Peyer's patch (tissue), 4 donors: ENCODE results near the gene NCOA3. TPM values are rescaled to one million over a fixed set of nuclear protein-coding genes. Genes with fewer than 3 reads are reported as not detected.

Experiments used
- DNase-seq, 3 donors: peaks; one replicate each; pipeline ENCODE4 v3.0.0-alpha.2; 2017 to 2019
- H3K27ac ChIP-seq, 4 donors: fragments of 200-600 bp; sonication (generic); one replicate each; pipeline ENCODE4 v1.5.1; 2016 to 2019
- H3K27me3 ChIP-seq, 2 donors: fragments of 200-600 bp; sonication (generic); one replicate each; pipeline ENCODE4 v1.5.1; 2019
- H3K36me3 ChIP-seq, 3 donors: fragments of 200-600 bp; sonication (generic); one replicate each; pipeline ENCODE4 v1.5.1; 2016 to 2019
- H3K4me1 ChIP-seq, 4 donors: fragments of 200-600 bp; sonication (generic); one replicate each; pipeline ENCODE4 v1.5.1; 2016 to 2019
- H3K4me3 ChIP-seq, 4 donors: fragments of 200-600 bp; sonication (generic); 1 replicate in 3 of 4; 2 replicates in 1 of 4; pipeline ENCODE4 v1.5.1; 2016 to 2019; ENCODE audit warnings: mild to moderate bottlenecking in 1 of 4
- H3K9me3 ChIP-seq, 4 donors: fragments of 200-600 bp; sonication (generic); one replicate each; pipeline ENCODE4 v1.5.1; 2016 to 2019; ENCODE audit warnings: mild to moderate bottlenecking in 1 of 4
- CTCF ChIP-seq, 6 experiments: fragments of 450-650 bp in 4 of 6; fragments of 200-600 bp in 2 of 6; sonication (generic) in 1 of 6; IDR thresholded peaks; one replicate each; pipeline ENCODE4 v1.5.1; 2017 to 2019; ENCODE audit warnings: antibody characterized with exemption in 6 of 6, mild to moderate bottlenecking in 3 of 6, moderate library complexity in 1 of 6
- POLR2A ChIP-seq, 2 donors: fragments of 450-650 bp; IDR thresholded peaks; one replicate each; pipeline ENCODE4 v1.5.1; 2017; ENCODE audit warnings: antibody characterized with exemption in 2 of 2, mild to moderate bottlenecking in 2 of 2, moderate library complexity in 2 of 2
- total RNA-seq, 4 donors: library from RNA; depleted of rRNA; stranded (reverse); fragments of >200 nt; gene quantifications; one replicate each; pipeline ENCODE4 v1.1.0, GENCODE V29; 2016

The NCOA3 gene
- total RNA-seq, 4 donors from 2014 or later: 17.9 to 99.9 (median 26.6) TPM

- no peak overlapping the region for H3K27ac ChIP-seq
- peaks cover 0 to 8% (median 0%) of the 10 kb centered on the region in 3 donors for H3K36me3 ChIP-seq
- H3K4me3 ChIP-seq: no peak overlapping the region
- peaks cover 0 to 9% (median 0%) of the 10 kb centered on the region in 4 donors for H3K9me3 ChIP-seq
- no peaks in the 10 kb centered on the region for H3K27me3 ChIP-seq
- TF ChIP-seq CTCF (IDR thresholded peaks at IDR 0.05): no peak
- no peak for TF ChIP-seq POLR2A (IDR thresholded peaks at IDR 0.05)
- H3K4me1 ChIP-seq: no peaks in the 10 kb centered on the region
- DNase-seq: no peak
These were observed 192.5 kb downstream of the NCOA3 start for GRCh38 chr20:47694021-47694818.

- Histone ChIP-seq H3K27me3 (no peaks in the 10 kb centered on the region), H3K27ac (no peak overlapping the region), H3K4me1 (no peaks in the 10 kb centered on the region), H3K9me3 (peaks cover 0 to 7% (median 0%) of the 10 kb centered on the region in 4 donors), H3K36me3 (peaks cover 0 to 5% (median 0%) of the 10 kb centered on the region in 3 donors), H3K4me3 (no peak overlapping the region)
- TF ChIP-seq CTCF (IDR thresholded peaks at IDR 0.05) (no peak), POLR2A (IDR thresholded peaks at IDR 0.05) (no peak)
- no peak for DNase-seq
These were observed 195.2 kb downstream of the NCOA3 start for GRCh38 chr20:47696856-47697255.

- Histone ChIP-seq H3K4me3 (no peak overlapping the region), H3K27ac (no peak overlapping the region), H3K9me3 (no peaks in the 10 kb centered on the region), H3K27me3 (no peaks in the 10 kb centered on the region), H3K4me1 (no peaks in the 10 kb centered on the region), H3K36me3 (peaks cover 0 to 5% (median 0%) of the 10 kb centered on the region in 3 donors)
- no peak for DNase-seq
- no peak for TF ChIP-seq POLR2A (IDR thresholded peaks at IDR 0.05)
- TF ChIP-seq CTCF (IDR thresholded peaks at IDR 0.05): no peak
These were observed 196.5 kb downstream of the NCOA3 start for GRCh38 chr20:47698142-47698541.

- Histone ChIP-seq H3K36me3 (peaks cover 0 to 5% (median 0%) of the 10 kb centered on the region in 3 donors), H3K27ac (no peak overlapping the region), H3K27me3 (no peaks in the 10 kb centered on the region), H3K4me1 (no peaks in the 10 kb centered on the region), H3K4me3 (no peak overlapping the region), H3K9me3 (no peaks in the 10 kb centered on the region)
- no peak for DNase-seq
- TF ChIP-seq POLR2A (IDR thresholded peaks at IDR 0.05): no peak
- no peak for TF ChIP-seq CTCF (IDR thresholded peaks at IDR 0.05)
These were observed 198.1 kb downstream of the NCOA3 start for GRCh38 chr20:47699818-47700217.

- Histone ChIP-seq H3K27me3 (no peaks in the 10 kb centered on the region), H3K27ac (no peak overlapping the region), H3K9me3 (no peaks in the 10 kb centered on the region), H3K4me1 (no peaks in the 10 kb centered on the region), H3K36me3 (peaks cover 0 to 5% (median 0%) of the 10 kb centered on the region in 3 donors), H3K4me3 (no peak overlapping the region)
- no peak for TF ChIP-seq POLR2A (IDR thresholded peaks at IDR 0.05)
- TF ChIP-seq CTCF (IDR thresholded peaks at IDR 0.05): no peak
- DNase-seq: no peak
These were observed 198.6 kb downstream of the NCOA3 start for GRCh38 chr20:47700327-47700726.
